ENCODE measurements around the gene CC2D1A. TPM values are rescaled to one million over a fixed set of nuclear protein-coding genes. Genes with fewer than 3 reads are reported as not detected.
A peak's percentile ranks its signal among the peaks of the same experiment; 100 is the strongest.

Gene CC2D1A
- total and polyA plus RNA-seq, 2 experiments from 2014 or later, result 15.8 to 20.6 TPM

GRCh38 chr19:13951799-13952153 lies 45.8 kb downstream of the CC2D1A start:
- Histone ChIP-seq H3K36me3 (ENCODE audit: low read depth) (peaks cover 3% of the 10 kb centered on the region; the same call in 1 of the 2 replicates), H3K9ac (peak overlapping the region; percentile 44; the same call in 1 of the 2 replicates), H3K79me2 (ENCODE audit: insufficient read depth) (peaks cover 27% of the 10 kb centered on the region), H2AFZ (peak overlapping the region; percentile 92), H3K27me3 (replicated peaks; ENCODE audit: insufficient read depth) (no peaks in the 10 kb centered on the region), H3K9me3 (ENCODE audit: low read depth) (no peaks in the 10 kb centered on the region), H3K4me3 (peak overlapping the region; percentile 72), H3K9me2 (ENCODE audit: insufficient read depth) (no peaks in the 10 kb centered on the region), H3F3A (ENCODE audit: insufficient read depth) (no peaks in the 10 kb centered on the region), H3K27ac (no peak overlapping the region), H3K4me2 (ENCODE audit: unreplicated experiment) (peak overlapping the region; percentile 63), H4K20me1 (ENCODE audit: insufficient read depth) (no peaks in the 10 kb centered on the region), H3K4me1 (ENCODE audit: insufficient read depth) (peaks cover 5% of the 10 kb centered on the region)
- DNase-seq, result no peak
- in situ Hi-C loops (cut with MboI), result no loop called here
- 6% methylated on average over 20 of the region's 20 CpGs for WGBS, 2 experiments (ENCODE audit: low coverage in 1 of 2, low lambda C conversion rate in 2 of 2, missing lambda C conversion rate in 2 of 2)
- TF ChIP-seq EZH2phosphoT487 (IDR thresholded peaks at IDR 0.05; ENCODE audit: insufficient read depth, low read depth) (no peak), EZH2 (IDR thresholded peaks at IDR 0.05; ENCODE audit: insufficient read depth, poor library complexity, severe bottlenecking) (no peak)

- 1% methylated on average over 24 to 65 of the region's 65 CpGs for WGBS, 2 experiments (ENCODE audit: low coverage in 1 of 2, low lambda C conversion rate in 2 of 2, missing lambda C conversion rate in 2 of 2)
- no peaks in the 10 kb centered on the region for H3K9me3 ChIP-seq (ENCODE audit: low read depth)
- peak within 1 kb of the TSS; percentile 94 for H3K4me3 ChIP-seq
- H3K9me2 ChIP-seq (ENCODE audit: insufficient read depth), result no peaks in the 10 kb centered on the region
- TF ChIP-seq EZH2phosphoT487 (IDR thresholded peaks at IDR 0.05; ENCODE audit: insufficient read depth, low read depth) (no peak), EZH2 (IDR thresholded peaks at IDR 0.05; ENCODE audit: insufficient read depth, poor library complexity, severe bottlenecking) (no peak)
- no peaks in the 10 kb centered on the region for H3F3A ChIP-seq (ENCODE audit: insufficient read depth)
- DNase-seq, result peak; percentile 100
- H3K4me2 ChIP-seq (ENCODE audit: unreplicated experiment), result peak within 1 kb of the TSS; percentile 98
- H3K36me3 ChIP-seq (ENCODE audit: low read depth), result peaks cover 4% of the 10 kb centered on the region; the same call in 1 of the 2 replicates
- peaks cover 27% of the 10 kb centered on the region for H3K79me2 ChIP-seq (ENCODE audit: insufficient read depth)
- in situ Hi-C loops (cut with MboI), result no loop called here
- H4K20me1 ChIP-seq (ENCODE audit: insufficient read depth), result no peaks in the 10 kb centered on the region
- H3K27me3 ChIP-seq (replicated peaks; ENCODE audit: insufficient read depth), result no peaks in the 10 kb centered on the region
- peak within 1 kb of the TSS; percentile 92 for H2AFZ ChIP-seq
- peak within 1 kb of the TSS; percentile 42 for H3K27ac ChIP-seq
- H3K4me1 ChIP-seq (ENCODE audit: insufficient read depth), result peaks cover 5% of the 10 kb centered on the region
- peak within 1 kb of the TSS; percentile 80 for H3K9ac ChIP-seq
These were observed 46.3 kb downstream of the CC2D1A start, which contains the start of gene DCAF15 for GRCh38 chr19:13952154-13952930. TSS of gene DCAF15 (plus strand) at chr19:13952509. CDS start at chr19:13952513, 4 bp downstream.

DNA sequence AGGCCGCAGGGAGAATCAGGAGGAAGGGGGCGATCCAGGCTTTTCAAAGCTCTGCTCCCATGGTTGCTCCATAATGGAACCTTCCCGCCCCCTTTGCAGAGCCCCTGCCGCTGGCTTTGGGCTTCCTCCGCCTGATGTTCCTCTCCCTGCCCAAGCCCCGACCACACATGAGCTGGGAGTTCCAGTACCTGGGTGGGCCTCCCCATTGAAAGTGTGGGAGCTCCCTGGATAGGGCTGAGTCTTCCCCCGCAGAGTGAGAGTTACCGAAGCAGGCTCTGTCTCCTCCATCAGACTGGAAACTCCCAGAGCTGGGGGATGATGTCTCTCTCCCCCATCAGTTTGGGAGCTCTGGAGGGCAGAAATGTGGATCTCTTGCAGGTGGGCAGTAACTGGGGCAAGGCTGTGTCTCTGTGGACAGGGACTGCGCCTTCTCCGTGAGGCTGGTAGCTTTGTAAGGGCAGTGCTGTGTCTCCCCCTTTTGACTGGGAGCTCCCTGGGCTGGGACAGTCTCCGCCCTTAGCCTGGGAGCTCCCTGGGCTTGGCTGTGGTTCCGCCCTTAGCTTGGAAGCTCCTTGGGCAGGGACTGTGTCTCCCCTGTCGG lies 47.0 kb downstream of the CC2D1A start:
- in situ Hi-C loops (cut with MboI), result no loop called here
- no peaks in the 10 kb centered on the region for H3K9me2 ChIP-seq (ENCODE audit: insufficient read depth)
- H3K27ac ChIP-seq, result peak overlapping the region; percentile 42
- H3K4me1 ChIP-seq (ENCODE audit: insufficient read depth), result peaks cover 5% of the 10 kb centered on the region
- DNase-seq, result peak; percentile 87
- H3K79me2 ChIP-seq (ENCODE audit: insufficient read depth), result peaks cover 27% of the 10 kb centered on the region
- H3K36me3 ChIP-seq (ENCODE audit: low read depth), result peaks cover 4% of the 10 kb centered on the region; the same call in 1 of the 2 replicates
- no peaks in the 10 kb centered on the region for H3K27me3 ChIP-seq (replicated peaks; ENCODE audit: insufficient read depth)
- no peaks in the 10 kb centered on the region for H3K9me3 ChIP-seq (ENCODE audit: low read depth)
- H2AFZ ChIP-seq, result peak overlapping the region; percentile 63
- no peak for TF ChIP-seq EZH2 (IDR thresholded peaks at IDR 0.05; ENCODE audit: insufficient read depth, poor library complexity, severe bottlenecking)
- TF ChIP-seq EZH2phosphoT487 (IDR thresholded peaks at IDR 0.05; ENCODE audit: insufficient read depth, low read depth), result no peak
- H3K4me3 ChIP-seq, result peak overlapping the region; percentile 94
- peak overlapping the region; percentile 98 for H3K4me2 ChIP-seq (ENCODE audit: unreplicated experiment)
- H4K20me1 ChIP-seq (ENCODE audit: insufficient read depth), result no peaks in the 10 kb centered on the region
- peak overlapping the region; percentile 80 for H3K9ac ChIP-seq
- no peaks in the 10 kb centered on the region for H3F3A ChIP-seq (ENCODE audit: insufficient read depth)
- WGBS, 2 experiments (ENCODE audit: low coverage in 1 of 2, low lambda C conversion rate in 2 of 2, missing lambda C conversion rate in 2 of 2), result 3 to 5% methylated on average over 11 of the region's 13 CpGs

DNA sequence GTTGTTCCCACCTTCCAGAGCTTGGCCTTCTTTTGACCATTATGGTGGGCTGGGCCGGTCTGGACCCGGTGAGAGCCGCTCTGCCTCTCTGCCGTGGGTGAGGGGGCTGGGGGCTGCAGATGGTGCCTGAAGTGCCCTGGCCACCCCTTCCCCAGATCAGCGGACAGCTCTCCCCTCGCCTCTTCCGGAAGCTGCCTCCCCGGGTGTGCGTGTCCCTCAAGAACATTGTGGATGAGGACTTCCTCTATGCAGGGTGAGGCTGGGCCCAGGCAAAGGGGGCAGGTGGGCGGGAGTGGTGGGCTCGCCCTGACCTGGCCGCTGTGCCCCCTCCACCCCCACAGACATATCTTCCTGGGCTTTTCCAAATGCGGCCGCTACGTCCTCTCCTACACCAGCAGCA lies 48.2 kb downstream of the CC2D1A start:
- DNase-seq, result no peak
- Histone ChIP-seq H4K20me1 (ENCODE audit: insufficient read depth) (no peaks in the 10 kb centered on the region), H3K4me2 (ENCODE audit: unreplicated experiment) (no peak overlapping the region), H3K4me1 (ENCODE audit: insufficient read depth) (peaks cover 5% of the 10 kb centered on the region), H3K27me3 (replicated peaks; ENCODE audit: insufficient read depth) (no peaks in the 10 kb centered on the region), H3K9me3 (ENCODE audit: low read depth) (no peaks in the 10 kb centered on the region), H3K27ac (no peak overlapping the region), H3K4me3 (no peak overlapping the region), H3K9ac (no peak overlapping the region), H3K9me2 (ENCODE audit: insufficient read depth) (no peaks in the 10 kb centered on the region), H3K36me3 (ENCODE audit: low read depth) (peaks cover 4% of the 10 kb centered on the region; the same call in 1 of the 2 replicates), H3K79me2 (ENCODE audit: insufficient read depth) (peaks cover 27% of the 10 kb centered on the region), H3F3A (ENCODE audit: insufficient read depth) (no peaks in the 10 kb centered on the region), H2AFZ (no peak overlapping the region)
- in situ Hi-C loops (cut with MboI), result no loop called here
- WGBS, 2 experiments (ENCODE audit: low coverage in 1 of 2, low lambda C conversion rate in 2 of 2, missing lambda C conversion rate in 2 of 2), result 88 to 89% methylated on average over 13 to 15 of the region's 15 CpGs
- TF ChIP-seq EZH2 (IDR thresholded peaks at IDR 0.05; ENCODE audit: insufficient read depth, poor library complexity, severe bottlenecking) (no peak), EZH2phosphoT487 (IDR thresholded peaks at IDR 0.05; ENCODE audit: insufficient read depth, low read depth) (no peak)
